Stimulated activated naive CD8-positive, alpha-beta T cell treated with anti-CD3 and anti-CD28 coated beads, Interleukin-15, Interleukin-2, amounts not matched to agents 100 ng/mL and 50 ng/mL, for 24 hours (primary cell): ENCODE data around the gene KPNA1.

Experiments used
- H3K27ac Mint-ChIP-seq: one replicate; pipeline ENCODE4 v1.8.0; 2021; ENCODE audit warnings: mild to moderate bottlenecking, mixed read lengths
- H3K27me3 Mint-ChIP-seq: one replicate; pipeline ENCODE4 v1.8.0; 2021; ENCODE audit warnings: mixed read lengths
- H3K36me3 Mint-ChIP-seq: one replicate; pipeline ENCODE4 v1.8.0; 2021; ENCODE audit warnings: low read depth, mixed read lengths
- H3K4me1 Mint-ChIP-seq: one replicate; pipeline ENCODE4 v1.8.0; 2021; ENCODE audit warnings: low read depth, mixed read lengths
- H3K4me3 Mint-ChIP-seq: one replicate; pipeline ENCODE4 v1.8.0; 2021; ENCODE audit warnings: mild to moderate bottlenecking, mixed read lengths
- H3K9me3 Mint-ChIP-seq: one replicate; pipeline ENCODE4 v1.8.0; 2021; ENCODE audit warnings: mixed read lengths

The KPNA1 gene

DNA sequence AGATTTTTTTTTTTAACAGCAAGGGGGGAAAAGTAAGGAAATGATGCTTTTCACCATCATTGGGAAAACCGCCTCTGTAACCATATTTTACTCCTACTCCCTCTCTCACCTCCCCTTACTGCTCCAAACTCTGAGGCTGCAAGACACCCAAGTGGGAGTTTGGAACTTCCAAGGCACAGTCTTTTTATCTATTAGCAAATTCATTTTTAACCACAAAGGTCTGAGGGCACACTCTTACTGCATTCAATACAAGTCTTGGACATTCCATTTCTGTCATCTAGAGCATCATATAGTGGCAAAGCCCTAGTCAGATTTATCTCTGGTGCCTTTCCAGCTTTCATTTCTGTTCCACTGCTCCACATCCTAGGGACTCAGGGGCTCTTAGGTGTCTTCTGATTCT, 117.5 kb downstream of the KPNA1 start:
- H3K36me3 Mint-ChIP-seq = peaks cover 20% of the 10 kb centered on the region
- peak overlapping the region; percentile 47 for H3K27ac Mint-ChIP-seq
- H3K9me3 Mint-ChIP-seq = no peaks in the 10 kb centered on the region
- no peaks in the 10 kb centered on the region for H3K27me3 Mint-ChIP-seq
- H3K4me3 Mint-ChIP-seq = no peak overlapping the region
- peaks cover 42% of the 10 kb centered on the region for H3K4me1 Mint-ChIP-seq

GRCh38 chr3:122396511-122396910, 118.2 kb downstream of the KPNA1 start:
- H3K36me3 Mint-ChIP-seq = peaks cover 20% of the 10 kb centered on the region
- H3K4me1 Mint-ChIP-seq = peaks cover 42% of the 10 kb centered on the region
- no peaks in the 10 kb centered on the region for H3K9me3 Mint-ChIP-seq
- H3K27me3 Mint-ChIP-seq = no peaks in the 10 kb centered on the region
- no peak overlapping the region for H3K27ac Mint-ChIP-seq
- H3K4me3 Mint-ChIP-seq = no peak overlapping the region

DNA sequence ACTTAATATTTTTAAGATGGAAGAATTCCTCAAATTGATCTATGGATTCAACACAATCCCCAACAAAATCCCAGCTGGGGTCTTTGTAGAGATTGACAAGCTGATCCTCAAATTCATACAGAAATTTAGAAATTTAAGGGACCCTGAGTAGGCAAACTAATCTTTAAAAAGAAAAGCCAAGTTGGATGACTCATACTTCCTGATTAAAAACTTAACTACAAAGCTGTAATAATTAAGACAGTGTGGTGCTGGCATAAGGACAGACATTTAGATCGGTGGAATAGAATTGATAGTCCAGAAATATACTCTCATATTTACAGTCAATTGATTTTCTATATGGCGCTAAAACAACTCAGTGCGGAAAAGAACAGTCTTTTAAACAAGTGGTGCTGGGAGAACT, 119.2 kb downstream of the KPNA1 start:
- Mint-ChIP-seq H3K27ac (no peak overlapping the region), H3K4me3 (no peak overlapping the region), H3K27me3 (no peaks in the 10 kb centered on the region), H3K36me3 (peaks cover 20% of the 10 kb centered on the region), H3K9me3 (no peaks in the 10 kb centered on the region), H3K4me1 (peaks cover 42% of the 10 kb centered on the region)

DNA sequence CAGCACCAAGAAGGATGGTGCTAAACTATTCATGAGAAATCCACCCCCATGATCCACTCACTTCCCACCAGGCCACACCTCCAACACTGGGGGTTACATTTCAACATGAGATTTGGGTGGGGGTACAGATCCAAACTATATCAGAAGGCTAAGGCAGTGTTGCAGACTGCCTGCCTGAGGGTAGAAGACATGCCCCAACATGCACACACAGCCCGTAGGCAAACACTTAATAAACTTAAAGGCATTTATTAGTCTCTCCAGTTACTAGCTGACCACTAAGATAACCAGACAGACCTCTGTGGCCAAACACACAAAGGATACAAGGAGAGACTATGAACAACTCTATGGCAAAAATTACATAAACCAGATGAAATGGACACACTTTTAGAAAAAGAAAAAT, 120.6 kb downstream of the KPNA1 start:
- Mint-ChIP-seq H3K4me1 (peaks cover 42% of the 10 kb centered on the region), H3K4me3 (no peak overlapping the region), H3K27me3 (no peaks in the 10 kb centered on the region), H3K36me3 (peaks cover 12% of the 10 kb centered on the region), H3K27ac (no peak overlapping the region), H3K9me3 (no peaks in the 10 kb centered on the region)

GRCh38 chr3:122392868-122393844, 121.6 kb downstream of the KPNA1 start:
- no peaks in the 10 kb centered on the region for H3K9me3 Mint-ChIP-seq
- H3K4me3 Mint-ChIP-seq = no peak overlapping the region
- H3K27me3 Mint-ChIP-seq = no peaks in the 10 kb centered on the region
- peaks cover 45% of the 10 kb centered on the region for H3K4me1 Mint-ChIP-seq
- peaks cover 12% of the 10 kb centered on the region for H3K36me3 Mint-ChIP-seq
- no peak overlapping the region for H3K27ac Mint-ChIP-seq

GRCh38 chr3:122391681-122392446, 122.9 kb downstream of the KPNA1 start:
- no peak overlapping the region for H3K4me3 Mint-ChIP-seq
- peaks cover 46% of the 10 kb centered on the region for H3K4me1 Mint-ChIP-seq
- H3K36me3 Mint-ChIP-seq = peaks cover 25% of the 10 kb centered on the region
- H3K27me3 Mint-ChIP-seq = no peaks in the 10 kb centered on the region
- no peak overlapping the region for H3K27ac Mint-ChIP-seq
- H3K9me3 Mint-ChIP-seq = no peaks in the 10 kb centered on the region

- Mint-ChIP-seq H3K4me1 (peaks cover 46% of the 10 kb centered on the region), H3K4me3 (no peak overlapping the region), H3K27ac (no peak overlapping the region), H3K36me3 (peaks cover 36% of the 10 kb centered on the region), H3K27me3 (no peaks in the 10 kb centered on the region), H3K9me3 (no peaks in the 10 kb centered on the region)
Measured at GRCh38 chr3:122390665-122391064, 124.1 kb downstream of the KPNA1 start.

DNA sequence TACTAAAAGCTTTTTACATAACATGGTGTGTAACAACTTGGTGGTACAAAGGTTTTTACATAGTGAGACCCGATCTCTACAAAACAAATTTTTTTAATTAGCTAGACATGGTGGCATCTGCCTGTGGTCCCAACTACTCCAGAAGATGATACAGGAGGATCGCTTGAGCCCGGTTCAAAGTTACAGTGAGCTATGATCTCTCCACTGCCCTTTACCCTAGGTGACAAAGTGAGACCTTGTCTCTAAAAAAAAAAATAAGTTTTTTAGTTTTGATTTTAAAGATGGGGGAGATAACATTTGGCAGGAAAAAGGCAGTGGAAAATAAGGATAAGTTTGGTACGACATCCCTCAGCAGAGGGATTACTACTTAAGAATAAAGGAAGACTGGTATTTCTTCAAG, 124.8 kb downstream of the KPNA1 start:
- H3K27ac Mint-ChIP-seq = no peak overlapping the region
- H3K4me3 Mint-ChIP-seq = no peak overlapping the region
- peaks cover 34% of the 10 kb centered on the region for H3K36me3 Mint-ChIP-seq
- peaks cover 44% of the 10 kb centered on the region for H3K4me1 Mint-ChIP-seq
- no peaks in the 10 kb centered on the region for H3K9me3 Mint-ChIP-seq
- no peaks in the 10 kb centered on the region for H3K27me3 Mint-ChIP-seq

DNA sequence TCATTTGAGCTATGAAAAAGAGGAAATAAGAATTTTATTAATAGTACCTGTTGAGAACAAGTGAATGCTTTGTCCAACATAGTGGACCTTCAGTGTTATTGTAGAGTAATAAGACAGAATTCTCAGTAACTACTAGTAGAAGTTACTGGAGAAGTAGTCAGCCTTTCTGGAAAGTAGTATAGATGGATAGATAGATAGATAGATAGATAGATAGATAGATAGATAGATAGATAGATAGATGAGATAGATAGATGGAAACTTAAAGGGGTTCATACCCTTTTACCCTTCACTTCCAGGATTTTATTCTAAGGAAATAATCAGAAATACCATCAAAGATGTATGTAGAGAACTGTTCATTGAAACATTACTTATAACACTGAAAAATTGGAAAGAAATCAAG, 125.5 kb downstream of the KPNA1 start:
- Mint-ChIP-seq H3K4me1 (peaks cover 44% of the 10 kb centered on the region), H3K27me3 (no peaks in the 10 kb centered on the region), H3K36me3 (peaks cover 30% of the 10 kb centered on the region), H3K9me3 (no peaks in the 10 kb centered on the region), H3K27ac (no peak overlapping the region), H3K4me3 (no peak overlapping the region)

DNA sequence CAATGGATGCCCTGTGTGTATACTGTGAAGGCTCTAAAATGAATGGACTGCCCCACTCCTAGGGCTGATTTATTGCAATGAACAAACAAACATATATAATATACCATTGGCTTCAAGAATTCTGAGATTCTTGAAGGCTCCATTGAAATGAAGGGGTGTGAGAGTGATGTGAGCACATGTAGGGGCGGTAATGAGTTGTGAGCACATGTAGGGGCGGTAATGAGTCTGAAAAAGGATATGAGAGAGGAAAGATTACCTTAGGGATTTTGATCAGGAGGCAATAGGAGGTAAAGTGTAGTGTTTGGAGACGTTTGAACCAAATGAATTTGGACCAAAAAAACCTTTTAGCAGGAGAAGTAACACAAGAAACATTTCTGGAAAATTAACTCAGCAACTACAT, 127.0 kb downstream of the KPNA1 start:
- Mint-ChIP-seq H3K4me1 (peaks cover 41% of the 10 kb centered on the region), H3K4me3 (no peak overlapping the region), H3K36me3 (peaks cover 32% of the 10 kb centered on the region), H3K9me3 (no peaks in the 10 kb centered on the region), H3K27me3 (no peaks in the 10 kb centered on the region), H3K27ac (no peak overlapping the region)

GRCh38 chr3:122383771-122384697, 130.7 kb downstream of the KPNA1 start, which contains the start of gene FAM162A:
TSS of gene FAM162A (plus strand) at chr3:122384182. CDS start at chr3:122384266, 84 bp downstream.
- no peaks in the 10 kb centered on the region for H3K9me3 Mint-ChIP-seq
- H3K27me3 Mint-ChIP-seq = no peaks in the 10 kb centered on the region
- H3K36me3 Mint-ChIP-seq = peaks cover 50% of the 10 kb centered on the region
- peak within 1 kb of the TSS; percentile 97 for H3K4me3 Mint-ChIP-seq
- peaks cover 71% of the 10 kb centered on the region for H3K4me1 Mint-ChIP-seq
- H3K27ac Mint-ChIP-seq = peak within 1 kb of the TSS; percentile 98

- peak within 1 kb of the TSS; percentile 97 for H3K4me3 Mint-ChIP-seq
- H3K4me1 Mint-ChIP-seq = peaks cover 74% of the 10 kb centered on the region
- H3K27ac Mint-ChIP-seq = peak within 1 kb of the TSS; percentile 98
- H3K27me3 Mint-ChIP-seq = no peaks in the 10 kb centered on the region
- H3K36me3 Mint-ChIP-seq = peaks cover 52% of the 10 kb centered on the region
- H3K9me3 Mint-ChIP-seq = no peaks in the 10 kb centered on the region
Measured at GRCh38 chr3:122382888-122383666, 131.7 kb downstream of the KPNA1 start, which contains the start of gene MIX23. TSS of gene MIX23 (minus strand) at chr3:122383231. CDS start at chr3:122383224, 7 bp downstream.

DNA sequence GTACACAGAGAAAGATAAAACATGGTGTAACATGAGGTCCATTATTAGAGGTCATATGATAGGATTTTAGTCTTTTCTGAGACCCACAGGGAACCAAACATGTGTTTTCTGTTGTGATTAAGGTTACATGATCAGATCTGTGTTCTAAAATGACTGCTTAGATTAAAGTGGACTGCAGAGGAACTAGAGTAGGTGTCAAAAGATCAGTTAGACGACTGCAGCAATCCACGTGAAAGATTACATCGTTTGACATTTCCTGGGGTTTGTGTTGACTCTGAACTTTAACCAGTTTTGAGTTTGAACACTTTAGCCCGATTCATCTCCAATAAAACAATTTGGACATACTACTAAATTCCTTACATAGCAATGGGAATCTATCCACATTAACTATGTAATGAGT, 136.8 kb downstream of the KPNA1 start:
- H3K27me3 Mint-ChIP-seq = no peaks in the 10 kb centered on the region
- peak overlapping the region; percentile 37 for H3K27ac Mint-ChIP-seq
- peaks cover 51% of the 10 kb centered on the region for H3K4me1 Mint-ChIP-seq
- H3K4me3 Mint-ChIP-seq = peak overlapping the region; percentile 1
- H3K36me3 Mint-ChIP-seq = peaks cover 61% of the 10 kb centered on the region
- no peaks in the 10 kb centered on the region for H3K9me3 Mint-ChIP-seq

GRCh38 chr3:122374034-122374433, 140.7 kb downstream of the KPNA1 start:
- Mint-ChIP-seq H3K27me3 (no peaks in the 10 kb centered on the region), H3K27ac (no peak overlapping the region), H3K36me3 (peaks cover 62% of the 10 kb centered on the region), H3K9me3 (no peaks in the 10 kb centered on the region), H3K4me3 (no peak overlapping the region), H3K4me1 (peaks cover 20% of the 10 kb centered on the region)
